ENCODE measurements around the gene BCAS4.

The BCAS4 gene

GRCh38 chr20:50900261-50900660 is 105.4 kb downstream of the BCAS4 start (continued):
- no peak for TF ChIP-seq KLF16 (tag by site-specific recombination; IDR thresholded peaks at IDR 0.05)
- peak; percentile 87 for TF ChIP-seq ZBTB21 (tag by site-specific recombination; IDR thresholded peaks at IDR 0.05)
- TF ChIP-seq EGR2 (tag by site-specific recombination; IDR thresholded peaks at IDR 0.05; ENCODE audit: low read depth) = no peak
- peak; percentile 37; the same call in 1 of the 2 replicates for TF ChIP-seq YY2 (tag by site-specific recombination; IDR thresholded peaks at IDR 0.05)
- TF ChIP-seq ZNF776 (tag by site-specific recombination; IDR thresholded peaks at IDR 0.05; ENCODE audit: borderline replicate concordance) = no peak
- TF ChIP-seq SP7 (tag by site-specific recombination; IDR thresholded peaks at IDR 0.05) = peak; percentile 83
- 0 out of 2 replicates have a peak, but pooled peaks have one; percentile 31 for TF ChIP-seq SCRT1 (tag by site-specific recombination; IDR thresholded peaks at IDR 0.05; ENCODE audit: borderline replicate concordance)
- TF ChIP-seq SCRT2 (tag by site-specific recombination; IDR thresholded peaks at IDR 0.05) = peak; percentile 89

- Histone ChIP-seq H3K36me3 (ENCODE audit: control insufficient read depth in 2 of 2, insufficient read depth in 1 of 2, low read length in 2 of 2) (peaks cover 16 to 77% of the 10 kb centered on the region in 2 experiments), H3K4me1 (ENCODE audit: control insufficient read depth, insufficient read depth, low read length) (no peaks in the 10 kb centered on the region; the same call in 1 of the 2 replicates), H3K27ac (ENCODE audit: extremely low read depth, low read depth, low read length) (no peak overlapping the region), H3K9me3 (ENCODE audit: control insufficient read depth, insufficient read depth, low read depth, low read length) (no peaks in the 10 kb centered on the region), H3K4me3 (ENCODE audit: low read depth, low read length) (no peak overlapping the region)
- POLR2A ChIA-PET = no interaction called here
- CTCF ChIA-PET = interaction anchor here (1.0 to 1.5 kb wide), 2 partner anchors 106 to 275 kb away, joined by 3 to 5 read pairs; partner anchors contain the start of gene BCAS4
- peak; percentile 58 for TF ChIP-seq ATF2 (tag by site-specific recombination; IDR thresholded peaks at IDR 0.05; ENCODE audit: low read depth)
- no peak for TF ChIP-seq ZNF600 (tag by site-specific recombination; IDR thresholded peaks at IDR 0.05)
These were observed 106.4 kb downstream of the BCAS4 start for GRCh38 chr20:50901301-50901700.

- Histone ChIP-seq H3K36me3 (ENCODE audit: control insufficient read depth in 2 of 2, insufficient read depth in 1 of 2, low read length in 2 of 2) (peaks cover 19 to 71% of the 10 kb centered on the region in 2 experiments), H3K4me1 (ENCODE audit: control insufficient read depth, insufficient read depth, low read length) (no peaks in the 10 kb centered on the region; the same call in 1 of the 2 replicates), H3K27ac (ENCODE audit: extremely low read depth, low read depth, low read length) (no peak overlapping the region), H3K9me3 (ENCODE audit: control insufficient read depth, insufficient read depth, low read depth, low read length) (no peaks in the 10 kb centered on the region), H3K4me3 (ENCODE audit: low read depth, low read length) (no peak overlapping the region)
- TF ChIP-seq EGR2 (tag by site-specific recombination; IDR thresholded peaks at IDR 0.05; ENCODE audit: low read depth) = 0 out of 2 replicates have a peak, but pooled peaks have one; percentile 15
- no peak for TF ChIP-seq MYNN (tag by site-specific recombination; IDR thresholded peaks at IDR 0.05; ENCODE audit: borderline replicate concordance)
- ChIA-PET POLR2A (no interaction called here), CTCF (interaction anchor here (0.6 to 1.4 kb wide), 3 partner anchors 12 to 112 kb away, joined by 3 to 5 read pairs (median 3); no protein-coding TSS in a partner anchor)
These were observed 108.6 kb downstream of the BCAS4 start for GRCh38 chr20:50903353-50904051.

GRCh38 chr20:50904067-50904570 is 109.3 kb downstream of the BCAS4 start:
- H3K27ac ChIP-seq (ENCODE audit: extremely low read depth, low read depth, low read length) = no peak overlapping the region
- ChIA-PET CTCF (interaction anchor here (0.6 kb wide), 1 partner anchor 112 kb away, joined by 3 read pairs; no protein-coding TSS in a partner anchor), POLR2A (no interaction called here)
- H3K4me3 ChIP-seq (ENCODE audit: low read depth, low read length) = no peak overlapping the region
- no peaks in the 10 kb centered on the region for H3K9me3 ChIP-seq (ENCODE audit: control insufficient read depth, insufficient read depth, low read depth, low read length)
- peaks cover 16 to 64% of the 10 kb centered on the region in 2 experiments for H3K36me3 ChIP-seq (ENCODE audit: control insufficient read depth in 2 of 2, insufficient read depth in 1 of 2, low read length in 2 of 2)
- no peaks in the 10 kb centered on the region; the same call in 1 of the 2 replicates for H3K4me1 ChIP-seq (ENCODE audit: control insufficient read depth, insufficient read depth, low read length)
- no peak for TF ChIP-seq SCRT1 (tag by site-specific recombination; IDR thresholded peaks at IDR 0.05; ENCODE audit: borderline replicate concordance)
- no peak for TF ChIP-seq ZNF248 (tag by site-specific recombination; IDR thresholded peaks at IDR 0.05)
- TF ChIP-seq ZNF530 (tag by site-specific recombination; IDR thresholded peaks at IDR 0.05; ENCODE audit: low read depth) = no peak
- no peak for TF ChIP-seq GFI1B (tag by site-specific recombination; IDR thresholded peaks at IDR 0.05)
- no peak for TF ChIP-seq GLIS2 (tag by site-specific recombination; IDR thresholded peaks at IDR 0.05)
- TF ChIP-seq ZNF776 (tag by site-specific recombination; IDR thresholded peaks at IDR 0.05; ENCODE audit: borderline replicate concordance) = no peak
- no peak for TF ChIP-seq MEIS1 (CRISPR knock-in tag; IDR thresholded peaks at IDR 0.05; ENCODE audit: borderline replicate concordance)
- TF ChIP-seq ZNF114 (tag by site-specific recombination; IDR thresholded peaks at IDR 0.05) = no peak
